Cerebellar cortex (tissue), 1 donor: Measurements from ENCODE around the gene SGCD.

Experiments
- DNase-seq: peaks from one replicate; pipeline ENCODE4 v3.0.0-alpha.2; 2015; ENCODE audit warnings: low spot score

SGCD gene

GRCh38 chr5:156513123-156513815, 186.3 kb downstream of the SGCD start:
- no peak for DNase-seq

GRCh38 chr5:156515121-156515520, 188.2 kb downstream of the SGCD start:
- no peak for DNase-seq

DNA sequence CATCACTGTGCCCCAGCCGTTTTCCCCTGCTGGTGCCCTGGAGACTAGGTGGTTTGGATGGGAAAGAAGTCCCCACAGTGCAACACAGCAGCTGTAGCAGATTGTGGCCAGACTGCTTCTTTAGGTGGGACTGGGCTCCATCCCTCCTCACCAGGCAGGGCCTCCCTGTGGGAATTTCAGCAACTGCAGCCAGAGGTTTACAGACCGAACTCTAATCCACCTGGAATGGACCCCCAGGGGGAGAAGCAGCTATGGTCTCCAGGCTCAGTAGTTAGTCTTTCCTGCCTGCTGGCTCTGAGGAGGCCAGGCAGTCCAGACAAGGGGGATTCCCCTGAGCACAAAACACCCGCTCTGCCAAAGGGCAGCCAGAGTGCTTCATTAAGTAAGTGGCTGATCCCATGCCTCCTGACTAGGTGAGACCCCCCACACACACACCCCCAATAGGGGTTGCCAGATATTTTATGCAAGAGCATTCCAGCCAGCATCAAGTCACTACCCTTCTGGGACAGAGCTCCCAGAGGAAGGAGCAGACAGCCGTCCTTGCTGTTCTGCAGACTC, 188.9 kb downstream of the SGCD start:
- no peak for DNase-seq

DNA sequence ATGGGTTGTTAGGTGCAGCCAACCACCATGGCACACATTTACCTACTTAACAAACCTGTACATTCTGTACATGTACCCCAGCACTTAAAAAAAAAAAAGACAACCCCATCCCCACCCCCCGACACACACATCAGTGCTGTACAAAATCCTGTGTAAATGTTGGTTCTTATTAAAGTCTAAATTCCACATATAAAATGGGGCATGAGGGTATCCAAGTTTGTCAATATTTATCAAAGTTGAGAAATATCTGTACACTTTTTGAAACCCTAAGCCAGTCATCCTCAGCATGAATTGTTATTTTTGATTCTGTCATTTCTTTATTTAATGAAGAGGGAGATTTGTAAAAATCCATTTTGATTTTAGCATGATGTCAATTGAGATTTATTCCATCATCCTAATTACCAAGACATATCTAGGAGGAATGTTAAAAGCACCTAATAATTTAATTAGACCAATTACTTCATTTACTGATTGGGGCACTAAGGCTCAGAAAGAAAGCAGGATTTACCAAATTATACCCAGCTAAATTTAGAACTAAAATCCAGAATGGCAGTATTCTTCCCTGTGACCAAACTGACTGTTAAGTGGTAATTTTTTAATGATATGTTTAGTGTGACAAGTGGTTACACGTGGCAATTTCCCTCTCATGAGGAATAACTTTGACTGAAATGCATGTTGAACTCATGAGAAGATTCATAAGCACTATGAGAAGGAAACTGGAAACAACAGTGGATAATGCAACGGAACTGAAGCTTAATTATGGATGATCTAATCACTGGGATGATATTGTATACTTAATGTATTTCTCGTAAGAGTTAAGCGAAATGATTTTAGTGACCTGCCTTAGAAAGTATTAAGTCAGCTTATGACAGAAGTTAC, 195.9 kb downstream of the SGCD start:
- DNase-seq, result no peak

DNA sequence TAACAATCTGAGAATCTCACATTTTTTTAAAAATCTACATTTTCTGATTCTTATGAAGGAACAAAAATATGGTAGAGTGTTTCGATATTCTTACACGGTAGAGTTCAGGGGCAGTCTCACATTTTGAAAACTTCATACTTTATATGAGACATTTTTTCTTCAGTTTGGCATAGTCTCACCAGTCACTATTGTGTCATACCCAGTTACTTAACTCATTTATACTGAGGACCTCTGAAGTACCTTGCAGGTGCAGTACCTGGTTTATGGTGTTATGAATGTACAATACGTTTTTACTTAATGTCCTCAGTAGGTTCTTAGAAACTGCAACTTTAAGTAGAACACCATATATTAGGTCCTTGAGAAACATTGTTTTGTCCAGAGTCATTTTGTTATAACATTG, 196.6 kb downstream of the SGCD start:
- no peak for DNase-seq

DNA sequence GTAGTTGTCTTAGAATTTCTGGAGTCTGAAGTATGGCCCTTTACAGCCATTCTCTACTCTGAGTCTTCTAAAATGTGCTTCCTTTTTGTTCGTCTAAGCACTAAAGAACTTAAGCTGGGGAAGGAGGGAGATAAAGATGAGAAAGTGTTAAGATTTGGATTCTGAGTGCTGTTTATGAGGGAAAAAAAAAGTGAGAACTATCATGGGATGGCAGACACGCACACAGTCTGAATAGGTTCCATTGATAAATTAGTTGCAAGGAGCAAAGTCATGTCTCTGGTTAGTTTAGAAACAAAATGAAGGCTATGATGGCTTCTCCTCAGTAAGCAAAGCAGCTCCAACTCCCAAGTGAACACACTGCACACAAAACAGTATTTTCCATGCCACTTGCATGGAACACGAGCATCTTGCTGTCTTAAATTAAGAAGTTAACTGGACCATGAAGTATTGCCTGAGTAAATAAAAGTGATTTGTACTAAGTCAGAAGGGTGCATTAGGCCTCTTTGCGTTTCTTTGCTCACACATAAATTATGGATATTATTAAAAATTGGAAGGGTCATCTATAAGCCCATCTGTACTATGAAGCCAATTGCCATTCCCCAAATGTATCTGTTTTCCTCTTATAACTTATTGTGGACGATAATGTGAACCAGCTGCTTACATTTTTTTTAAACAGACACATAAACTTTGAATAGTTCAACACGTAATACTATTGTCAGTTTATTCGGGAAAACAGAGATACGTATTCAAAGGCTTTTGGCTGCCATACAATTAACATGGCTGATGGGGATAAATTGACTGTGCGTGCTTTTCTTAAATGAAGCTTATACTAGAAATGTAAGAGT, 199.3 kb downstream of the SGCD start:
- DNase-seq, result no peak

- no peak for DNase-seq
Observed at GRCh38 chr5:156527611-156528010, 200.6 kb downstream of the SGCD start.

- DNase-seq, result no peak
Observed at GRCh38 chr5:156528673-156529072, 201.7 kb downstream of the SGCD start.

DNA sequence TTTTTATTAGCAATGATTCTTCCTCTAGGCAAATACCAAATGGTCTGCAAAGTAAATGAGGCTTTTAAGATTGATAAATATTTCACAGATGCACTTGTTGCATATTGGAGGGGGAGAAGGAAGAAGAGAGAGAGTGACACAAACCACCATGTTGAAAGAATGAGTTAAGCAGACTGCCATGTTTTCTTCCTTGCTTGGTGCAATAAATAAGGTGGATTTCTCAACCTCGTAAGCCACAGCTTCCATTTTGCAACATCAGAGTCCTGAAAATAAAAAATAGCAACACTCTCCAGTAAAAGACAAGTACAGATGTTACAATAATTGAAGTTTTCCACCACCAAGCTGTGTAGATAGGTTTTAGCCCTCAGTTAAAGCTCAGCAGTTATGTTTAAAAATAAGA, 202.9 kb downstream of the SGCD start:
- DNase-seq, result no peak

DNA sequence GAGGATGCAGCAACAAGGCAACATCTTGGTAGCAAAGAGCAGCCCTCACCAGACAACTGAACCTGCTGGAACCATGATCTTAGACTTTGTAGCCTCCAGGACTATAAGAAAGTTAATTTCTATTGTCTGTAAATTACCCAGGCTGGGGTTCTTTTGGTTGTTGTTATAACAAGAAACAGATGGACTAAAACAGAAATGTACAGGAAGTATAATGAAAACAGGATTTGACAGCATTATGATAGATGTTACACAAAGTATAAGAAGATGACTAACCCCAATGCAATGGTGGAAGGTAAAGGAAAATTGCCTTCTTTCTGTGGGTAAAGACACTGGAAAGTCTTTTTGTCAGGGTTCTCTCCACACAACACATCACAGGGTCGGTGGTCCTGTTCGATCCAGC, 204.2 kb downstream of the SGCD start:
- DNase-seq, result no peak

- no peak for DNase-seq
Observed at GRCh38 chr5:156532921-156533320, 206.0 kb downstream of the SGCD start.

GRCh38 chr5:156534085-156534484, 207.1 kb downstream of the SGCD start:
- DNase-seq, result no peak

GRCh38 chr5:156534906-156535485, 208.0 kb downstream of the SGCD start:
- DNase-seq, result no peak

- DNase-seq, result no peak
Observed at GRCh38 chr5:156540491-156540890, 213.5 kb downstream of the SGCD start.

- DNase-seq, result no peak
Observed at GRCh38 chr5:156541582-156541981, 214.6 kb downstream of the SGCD start.

DNA sequence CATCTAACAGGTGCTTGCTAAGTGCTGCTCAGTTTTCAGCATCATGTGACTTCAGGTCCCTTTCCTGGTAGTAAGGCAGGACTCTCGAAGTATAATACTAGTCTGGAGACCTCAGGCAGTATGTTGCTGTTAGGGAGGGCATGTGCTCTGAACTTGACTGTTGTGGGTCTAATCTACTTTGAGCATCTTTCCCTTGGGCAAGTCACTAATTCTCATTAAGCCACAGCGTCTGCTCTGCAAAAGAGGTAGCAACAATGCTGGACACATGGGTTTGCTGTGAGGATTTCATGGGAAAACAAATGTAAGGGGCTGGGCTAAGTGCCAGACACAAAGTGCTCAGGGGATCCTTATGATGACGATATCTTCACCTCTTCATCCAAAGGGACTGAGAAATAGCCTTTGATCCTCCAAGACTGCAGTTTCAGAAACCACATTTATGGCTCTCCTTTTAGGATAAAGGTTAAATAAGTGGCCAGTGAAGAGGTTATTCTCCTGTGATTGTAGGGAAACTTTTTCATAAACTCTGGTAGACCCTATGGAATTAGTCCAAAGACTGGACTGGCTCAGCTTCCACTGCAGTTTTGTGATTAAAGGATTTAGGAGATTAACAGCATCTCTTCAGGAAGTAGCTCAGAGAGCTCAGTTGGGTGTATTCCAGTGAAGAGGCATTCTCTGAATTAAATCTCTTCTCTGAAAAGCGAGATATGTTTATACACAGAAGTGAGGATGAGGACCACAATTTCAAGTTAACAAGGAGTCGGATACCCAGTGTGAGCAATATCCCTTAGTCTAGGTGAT, 216.6 kb downstream of the SGCD start:
- no peak for DNase-seq

DNA sequence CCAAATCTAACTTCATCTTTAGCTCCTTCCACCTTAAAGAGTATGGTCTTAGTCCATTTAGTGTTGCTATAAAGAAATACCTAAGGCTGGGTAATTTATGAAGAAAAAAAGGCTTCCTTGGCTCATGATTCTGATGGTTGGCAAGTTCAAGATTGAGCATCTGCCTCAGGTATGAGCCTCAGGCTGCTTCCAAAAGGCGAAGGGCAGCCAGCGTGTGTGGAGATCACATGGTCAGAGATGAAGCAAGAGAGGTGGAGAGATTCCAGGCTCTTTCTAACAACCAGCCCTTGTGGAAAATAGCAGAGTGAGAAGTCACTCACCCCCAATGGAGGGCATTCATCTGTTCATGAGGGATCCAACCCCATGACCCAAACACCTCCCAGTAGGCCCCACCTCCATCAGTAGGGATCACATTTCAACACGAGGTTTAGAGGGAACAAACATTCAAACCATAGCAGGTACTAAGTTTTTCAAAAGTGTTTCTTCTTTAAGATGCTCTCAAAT, 225.9 kb downstream of the SGCD start:
- no peak for DNase-seq

DNA sequence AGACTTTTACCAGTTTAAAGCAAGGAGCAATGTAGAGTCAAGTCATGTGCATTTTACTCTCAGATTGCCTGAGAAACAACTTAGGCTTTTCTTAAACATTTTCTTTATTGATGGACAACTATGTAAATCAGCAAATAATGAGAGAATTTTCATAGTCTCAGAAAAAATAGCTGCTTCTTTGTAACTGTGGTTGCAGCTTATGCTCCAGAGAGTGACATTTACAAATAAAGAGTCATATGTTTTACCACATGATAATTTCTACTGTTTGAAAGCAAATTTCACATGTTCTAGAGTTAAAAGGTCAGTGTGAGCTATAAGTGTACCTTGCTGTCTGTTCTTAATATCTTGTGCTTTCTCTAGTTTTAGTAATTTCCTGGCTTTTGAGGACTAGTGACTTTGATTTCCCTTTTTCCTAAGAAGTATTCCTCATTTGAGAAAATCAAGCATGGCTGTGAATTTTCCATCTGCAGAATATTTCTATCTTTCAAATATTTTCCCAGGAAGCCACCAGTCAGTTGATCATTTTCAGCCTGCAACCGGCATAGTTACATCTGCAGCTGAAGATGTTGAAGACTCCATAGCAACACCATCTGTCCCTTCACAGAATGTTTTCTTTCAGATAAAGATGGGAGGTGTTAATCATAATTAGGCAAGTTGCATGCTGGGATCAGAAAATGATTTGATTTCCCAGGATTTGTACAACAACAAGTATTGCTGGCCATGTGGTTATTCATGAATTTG, 229.9 kb downstream of the SGCD start:
- DNase-seq, result no peak

DNA sequence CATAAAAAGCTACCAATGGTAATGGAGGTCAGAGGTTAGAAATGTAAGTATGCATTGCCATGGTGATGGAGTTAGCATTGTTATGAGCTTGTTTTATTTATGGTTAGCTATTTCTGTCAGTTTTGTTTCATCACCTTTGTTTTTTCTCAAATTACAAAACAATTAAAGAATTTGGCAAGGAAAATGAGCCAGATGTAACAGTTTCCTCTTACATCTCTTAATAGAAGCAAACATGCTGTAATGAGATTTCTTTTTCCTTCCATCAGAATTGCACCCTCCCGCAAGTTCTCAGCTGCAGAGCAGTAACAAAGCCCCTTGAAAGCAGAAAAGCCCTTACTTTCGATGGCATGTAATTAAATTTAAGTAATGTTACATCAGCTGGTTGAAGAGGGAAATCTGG, 233.0 kb downstream of the SGCD start:
- no peak for DNase-seq

- DNase-seq, result no peak
Observed at GRCh38 chr5:156561651-156562050, 234.7 kb downstream of the SGCD start.
